GM19193 (cell line): ENCODE data around the gene SGIP1.

Experiments
- POLR2A ChIP-seq: IDR thresholded peaks from 4 replicates; pipeline ENCODE4 v1.6.1; 2011; ENCODE audit not compliant: insufficient read depth, insufficient read length; ENCODE audit errors: extremely low read depth

The SGIP1 gene

DNA sequence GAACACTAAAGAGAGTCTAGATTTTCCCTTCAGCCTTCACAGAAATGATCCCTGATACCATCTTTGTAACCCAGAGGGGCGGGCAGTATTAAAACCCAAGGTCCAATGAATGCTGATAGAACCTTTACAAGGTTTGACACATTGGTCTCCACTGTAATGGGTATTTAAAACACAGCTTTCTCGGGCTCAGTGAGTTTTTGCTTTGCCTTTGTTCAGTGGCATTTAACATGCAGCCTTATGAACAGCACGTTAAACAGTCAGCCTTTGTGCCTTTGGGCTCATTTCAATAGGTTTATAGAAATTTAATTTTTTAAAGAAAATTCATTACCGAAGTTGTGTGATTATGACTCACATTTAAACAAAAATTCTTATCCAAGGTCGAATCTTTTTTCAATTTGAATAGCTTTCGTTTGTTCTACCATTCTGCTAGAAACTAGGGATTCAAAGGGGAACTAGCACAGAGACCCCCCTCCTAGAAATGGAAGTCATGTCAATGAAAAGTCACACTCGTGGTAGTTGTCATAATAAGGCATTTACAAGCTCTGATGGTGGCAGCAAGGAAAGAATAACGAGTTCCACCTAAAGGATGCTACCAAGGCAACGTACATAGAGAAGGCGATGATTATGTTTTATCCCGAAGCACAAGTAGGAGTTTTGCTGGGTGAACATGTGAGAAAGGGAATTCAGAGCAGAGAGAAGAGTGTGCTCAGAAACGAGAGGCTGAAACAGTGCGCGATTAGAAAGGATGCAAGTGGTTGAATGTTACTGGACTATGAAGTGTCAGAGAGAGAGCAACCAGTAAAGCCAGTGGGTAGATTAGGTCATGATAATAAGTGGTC is 66.2 kb downstream of the SGIP1 start:
- no peak for TF ChIP-seq POLR2A

DNA sequence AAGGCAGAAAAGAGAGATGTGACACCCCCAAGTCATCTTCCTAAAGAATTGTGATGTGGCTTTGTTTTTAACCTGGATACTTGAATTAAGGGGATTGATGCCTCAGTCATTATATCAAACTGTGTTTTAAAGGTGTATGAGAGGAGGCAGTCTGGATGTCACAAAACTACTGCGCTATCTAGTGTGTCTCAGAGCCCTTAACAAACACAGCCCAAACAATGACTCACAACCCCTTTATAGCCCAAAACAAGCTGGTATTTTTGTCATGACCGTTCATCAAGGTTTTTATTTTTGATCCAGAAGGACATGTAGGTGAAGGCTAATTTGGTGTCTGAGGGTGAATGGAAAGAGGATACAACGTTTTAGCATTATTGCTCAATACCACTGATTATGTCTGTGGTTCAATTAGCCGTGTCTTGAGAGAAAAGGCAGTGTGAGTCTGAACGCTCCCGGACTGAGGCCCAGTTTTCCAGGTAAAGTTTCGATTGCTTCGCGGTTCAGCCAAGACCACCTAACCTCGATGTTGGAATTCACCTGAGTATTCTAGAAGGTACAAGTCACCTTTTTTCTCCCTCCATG is 71.6 kb downstream of the SGIP1 start:
- TF ChIP-seq POLR2A = no peak

DNA sequence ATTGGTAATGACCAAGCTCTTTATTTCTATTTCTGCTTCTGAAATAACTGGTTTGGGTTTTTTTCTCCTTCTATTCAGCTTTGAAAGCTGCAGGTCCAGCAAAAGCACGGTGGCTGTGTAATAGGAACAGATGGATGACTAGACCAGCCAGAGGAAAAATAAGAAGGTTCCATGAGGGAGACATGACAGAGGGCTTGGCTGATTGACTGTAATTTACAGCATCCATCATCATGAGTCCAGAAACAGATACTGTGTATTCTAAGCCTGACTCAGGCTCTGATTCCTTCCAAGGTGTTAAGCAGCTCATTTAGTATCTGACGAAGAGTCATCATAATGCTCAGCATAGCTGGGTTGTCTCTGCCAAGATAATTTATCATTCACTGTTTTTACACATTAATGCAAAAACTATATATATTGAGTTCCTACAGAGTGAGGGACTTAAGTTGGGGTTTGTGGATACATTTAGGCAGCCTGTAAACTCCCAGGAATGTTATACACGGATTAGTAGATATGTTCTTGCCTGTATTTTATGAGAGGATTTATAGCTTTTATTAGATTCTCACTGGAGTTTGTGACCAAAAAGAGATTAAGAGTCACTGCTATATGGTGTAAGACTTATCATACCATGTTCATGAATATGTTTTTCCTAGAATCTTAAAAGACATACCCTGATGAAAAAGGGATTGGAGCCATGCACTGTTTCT is 72.6 kb downstream of the SGIP1 start:
- no peak for TF ChIP-seq POLR2A

DNA sequence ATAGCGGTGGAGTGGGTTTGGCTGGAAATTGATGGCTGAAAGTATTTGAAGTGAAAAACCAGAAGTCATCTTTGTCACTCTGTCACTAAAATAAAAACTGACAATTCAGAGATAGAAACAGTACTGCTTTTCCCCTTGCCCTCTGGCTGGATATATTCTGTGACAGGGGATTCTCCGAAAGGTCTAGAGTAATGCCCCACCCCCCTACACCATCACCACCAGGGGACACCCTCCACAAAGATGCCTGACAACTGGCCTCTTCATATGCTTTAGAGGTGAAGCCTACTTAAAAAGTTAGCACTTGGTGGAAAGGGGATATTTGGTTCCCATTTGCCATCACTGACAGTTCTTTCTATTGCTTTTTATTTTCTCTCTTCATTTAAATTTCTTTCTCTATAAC is 73.5 kb downstream of the SGIP1 start:
- TF ChIP-seq POLR2A = no peak

DNA sequence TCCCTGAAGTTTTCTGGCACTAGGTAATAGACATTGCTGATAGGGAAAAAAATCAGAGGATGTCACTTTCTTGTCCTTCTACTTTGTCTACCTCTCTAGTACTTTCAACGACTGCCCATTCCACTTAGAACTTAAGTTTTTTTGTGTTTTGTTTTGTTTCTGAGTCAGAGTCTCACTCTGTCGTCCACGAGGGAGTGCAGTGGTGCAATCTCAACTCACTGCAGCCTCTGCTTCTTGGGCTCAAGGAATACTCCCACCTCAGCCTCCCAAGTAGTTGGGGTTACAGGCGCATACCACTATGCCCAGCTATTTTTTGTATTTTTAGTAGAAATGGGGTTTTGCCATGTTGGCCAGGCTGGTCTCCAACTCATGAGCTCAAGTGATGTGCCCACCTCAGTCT is 79.2 kb downstream of the SGIP1 start:
- no peak for TF ChIP-seq POLR2A

DNA sequence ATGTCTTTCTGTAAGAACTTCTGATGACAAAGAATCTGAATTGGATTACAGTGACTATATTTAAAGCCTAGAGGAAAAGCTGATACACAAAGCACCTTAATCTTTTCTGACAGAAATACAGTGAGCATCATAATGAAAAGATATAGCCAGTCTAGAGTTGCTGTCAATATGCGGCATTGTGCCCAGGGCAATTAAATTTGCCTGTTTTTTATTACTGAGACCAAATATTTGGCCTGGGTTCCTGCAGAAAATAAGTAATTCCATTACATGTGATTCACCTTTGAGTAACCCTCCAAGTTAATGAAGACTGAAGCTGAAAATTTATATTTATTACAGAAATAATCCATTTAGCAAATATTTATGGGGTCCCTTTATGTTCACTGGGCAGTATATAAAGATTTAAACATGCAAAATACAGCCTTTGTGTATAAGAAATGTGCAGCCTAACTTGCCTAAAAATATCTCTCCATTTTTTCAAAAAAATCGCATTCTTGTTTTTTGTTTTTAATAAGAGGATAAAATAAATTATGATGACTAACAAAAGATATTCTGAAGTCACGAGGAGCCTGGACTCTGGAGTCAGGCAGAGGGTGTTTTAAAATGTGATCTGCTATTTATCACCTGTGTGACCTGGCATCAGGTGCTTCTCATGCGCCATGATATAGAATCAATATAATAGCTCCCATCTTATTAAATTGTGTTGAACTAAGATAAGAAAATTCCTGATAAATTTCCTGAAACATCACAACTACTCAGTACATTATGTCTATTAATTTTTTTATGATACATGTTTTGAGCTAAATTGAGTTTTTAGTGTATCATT is 83.6 kb downstream of the SGIP1 start:
- no peak for TF ChIP-seq POLR2A

DNA sequence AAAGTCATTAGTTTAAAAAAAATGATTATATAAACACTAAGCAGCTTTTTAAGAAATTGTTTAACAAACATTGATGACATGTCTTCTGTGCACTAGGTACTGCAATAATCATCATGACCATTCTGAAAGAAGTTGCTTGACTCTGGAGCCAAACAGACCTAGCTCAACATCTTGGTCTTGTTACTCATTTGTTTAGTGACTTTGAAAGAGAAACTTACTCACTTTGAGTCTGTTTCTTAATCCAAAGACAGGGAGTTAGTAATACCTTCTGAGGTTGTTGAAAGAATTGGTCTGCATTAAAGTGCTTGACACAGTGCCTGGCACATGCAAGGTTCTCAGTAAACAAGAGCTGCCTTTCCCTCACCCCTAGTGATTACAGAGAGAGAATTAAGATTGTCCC is 84.4 kb downstream of the SGIP1 start:
- TF ChIP-seq POLR2A = no peak

DNA sequence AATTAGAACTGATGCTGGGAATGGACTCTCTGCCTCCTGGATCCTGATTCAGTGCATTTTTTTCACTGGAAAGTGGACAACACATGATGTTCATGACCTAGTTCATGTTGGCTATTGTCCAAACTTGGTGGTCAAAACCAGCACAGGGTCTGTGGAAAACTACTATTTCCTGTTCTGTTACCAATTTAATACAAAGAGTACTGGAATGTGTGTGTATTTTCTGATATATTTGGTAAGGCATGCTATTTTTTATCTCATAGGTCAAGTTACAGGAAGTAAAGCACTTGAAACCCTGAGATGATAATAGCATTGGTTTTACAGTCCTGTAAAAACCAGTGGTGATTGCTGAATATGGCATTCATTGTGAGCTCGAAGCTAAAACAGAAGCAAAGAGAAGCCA is 89.9 kb downstream of the SGIP1 start:
- TF ChIP-seq POLR2A = no peak

DNA sequence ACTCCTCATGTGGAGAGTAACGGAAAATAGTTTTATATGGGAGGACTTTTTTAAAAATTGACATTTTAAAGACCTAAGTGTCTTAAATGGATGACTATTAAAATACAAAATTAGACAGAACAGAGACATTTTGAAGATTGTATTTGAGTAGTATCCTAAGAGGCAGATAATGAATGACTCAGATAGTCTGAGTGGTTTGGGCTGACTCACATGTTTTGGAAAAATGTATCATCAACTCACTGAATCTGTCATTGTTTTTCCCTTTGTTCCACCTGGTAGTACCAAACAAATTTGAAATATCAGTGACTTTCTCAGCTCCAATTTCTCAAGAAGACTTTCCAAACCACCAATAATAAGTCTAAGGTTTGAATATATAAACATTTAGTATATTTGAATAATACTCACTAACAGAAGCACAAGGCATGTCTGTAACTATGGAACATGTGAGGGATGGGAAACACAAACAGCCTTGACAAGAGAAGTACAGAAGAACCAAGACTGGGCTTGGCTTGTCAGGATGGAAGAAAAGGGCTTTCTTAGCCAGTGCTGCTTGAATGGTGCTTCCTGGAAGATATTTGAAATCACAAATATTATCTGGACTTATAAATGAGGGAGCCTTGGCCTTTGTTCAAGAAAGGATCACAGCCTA is 90.6 kb downstream of the SGIP1 start:
- no peak for TF ChIP-seq POLR2A

DNA sequence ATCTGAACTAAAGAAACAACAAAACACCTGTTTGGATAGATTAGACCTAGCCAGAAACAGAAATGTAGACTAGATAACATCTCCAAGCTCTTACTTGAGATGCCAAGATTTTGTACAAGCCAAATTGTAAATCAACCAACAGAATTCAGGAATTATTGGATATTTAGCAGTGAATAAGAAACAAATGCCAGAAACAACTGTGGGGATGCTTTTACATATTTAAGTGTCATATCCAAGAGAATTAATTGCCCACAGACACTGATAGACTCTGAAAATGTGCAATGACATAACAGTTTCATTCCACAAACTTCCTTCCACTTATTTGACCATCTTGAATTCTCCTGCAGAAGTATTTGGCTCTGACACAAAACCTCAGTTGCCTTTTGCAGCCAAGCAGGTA is 92.3 kb downstream of the SGIP1 start:
- no peak for TF ChIP-seq POLR2A

DNA sequence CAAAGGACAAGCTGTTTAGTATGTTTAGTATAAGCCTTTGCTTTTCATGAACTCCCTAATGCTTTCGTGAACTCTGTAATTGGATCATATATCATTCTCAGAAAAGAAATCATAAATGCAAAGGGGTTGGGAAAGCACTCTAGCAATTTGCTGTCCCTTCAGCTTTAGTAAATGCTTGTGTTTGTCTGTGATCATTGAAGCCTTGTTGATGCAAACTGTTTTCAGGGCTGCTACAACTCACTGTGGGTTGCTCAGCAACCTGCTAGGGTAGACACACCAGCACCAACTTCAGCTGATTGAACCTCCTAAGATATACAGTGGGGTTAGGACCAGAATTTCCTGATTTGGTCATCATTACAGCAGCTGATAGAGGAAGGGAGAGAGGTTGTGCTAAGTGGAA is 95.0 kb downstream of the SGIP1 start:
- TF ChIP-seq POLR2A = no peak

DNA sequence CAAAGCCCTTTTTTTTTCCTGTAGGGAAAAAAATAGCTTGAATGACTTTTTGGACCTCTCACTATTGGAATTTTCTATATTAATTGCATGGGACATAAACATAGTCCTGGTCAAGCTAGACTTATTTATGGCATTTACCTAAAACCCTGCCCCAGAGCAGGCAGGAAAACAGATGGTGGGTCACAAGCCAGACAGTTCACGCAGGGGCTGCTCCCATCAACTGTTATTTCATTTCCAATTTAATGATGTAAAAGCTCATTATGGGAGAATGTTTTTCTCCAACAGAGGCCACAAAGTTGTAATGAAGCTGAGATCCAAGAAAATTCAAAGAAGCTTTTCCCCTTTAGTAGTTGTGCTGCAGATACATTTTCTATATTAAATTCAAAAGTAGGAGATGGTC is 99.2 kb downstream of the SGIP1 start:
- TF ChIP-seq POLR2A = no peak

DNA sequence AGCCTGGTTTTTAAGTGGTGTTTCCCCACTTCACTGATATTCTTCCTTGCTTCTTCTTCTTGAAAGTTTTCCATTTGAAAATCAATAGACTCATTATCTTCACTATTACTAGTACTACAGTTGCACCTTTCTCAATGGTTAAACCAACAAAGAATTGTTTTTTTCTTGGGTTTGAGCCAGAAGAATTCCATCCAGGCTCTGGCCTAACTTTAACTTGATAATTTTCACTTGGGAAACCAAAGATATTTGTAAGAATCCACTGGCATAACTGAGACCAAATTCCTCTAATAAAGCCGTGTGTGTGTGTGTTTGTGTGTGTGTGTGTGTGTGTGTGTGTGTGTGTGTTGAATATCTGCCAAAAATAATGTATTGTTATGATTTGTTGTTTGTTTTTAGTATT is 103.2 kb downstream of the SGIP1 start:
- TF ChIP-seq POLR2A = no peak

DNA sequence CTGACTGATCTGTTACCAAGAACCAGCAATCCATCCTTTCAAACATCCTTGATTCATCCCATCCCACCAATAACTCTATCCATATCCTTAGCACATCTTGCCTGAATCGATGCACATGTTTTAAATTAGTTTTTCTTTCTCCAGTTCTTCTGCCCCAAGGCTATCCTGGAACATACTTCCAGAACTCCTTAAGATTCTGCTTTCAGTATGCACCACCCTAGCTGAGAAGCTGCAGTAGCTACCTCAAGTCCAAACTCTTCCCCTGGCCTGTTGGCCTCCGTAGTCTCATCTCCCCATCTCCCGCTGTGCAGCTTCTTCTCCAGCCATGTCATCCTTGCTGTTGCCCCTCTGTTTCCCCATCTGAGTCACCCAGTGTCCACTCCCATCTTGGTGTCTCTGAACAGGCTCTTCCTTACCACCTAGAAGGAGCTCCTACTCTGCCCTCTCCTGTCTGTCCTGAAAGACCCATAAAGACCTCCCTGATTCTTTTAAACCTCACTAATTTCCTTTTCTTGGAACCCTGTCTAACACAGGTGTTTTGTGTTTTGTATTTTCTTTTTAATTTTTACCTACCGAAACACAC is 108.0 kb downstream of the SGIP1 start:
- no peak for TF ChIP-seq POLR2A
